Heart right ventricle (tissue), 16 donors: Measurements from ENCODE around the gene E4F1. TPM values are rescaled to one million over a fixed set of nuclear protein-coding genes. Genes with fewer than 3 reads are reported as not detected.
A peak's percentile ranks its signal among the peaks of the same experiment; 100 is the strongest.

Source experiments
- ATAC-seq, 8 donors: fragments of 200-7000 bp; cut with Tn5 transposase; one replicate each; pipeline ENCODE4 v1.9.1; 2020; ENCODE audit warnings: mild to moderate bottlenecking in 8 of 8, moderate library complexity in 8 of 8, moderate number of reproducible peaks in 1 of 8
- DNase-seq, 2 donors: peaks; one replicate each; pipeline ENCODE4 v3.0.0-alpha.2; 2020
- H3K27ac ChIP-seq, 10 donors: fragments of 200-600 bp; sonication (generic) in 2 of 10; one replicate each; pipeline versions ENCODE4 v1.5.0 to v1.8.0; 2020 to 2022; ENCODE audit warnings: mild to moderate bottlenecking in 3 of 10
- H3K27me3 ChIP-seq, 7 donors: fragments of 200-600 bp; one replicate each; pipeline ENCODE4 v1.8.0; 2021 to 2022; ENCODE audit warnings: mild to moderate bottlenecking in 2 of 7
- H3K36me3 ChIP-seq, 9 donors: fragments of 200-600 bp; sonication (generic) in 1 of 9; one replicate each; pipeline versions ENCODE4 v1.5.0 to v1.8.0; 2020 to 2022; ENCODE audit warnings: mild to moderate bottlenecking in 2 of 9
- H3K4me1 ChIP-seq, 9 donors: fragments of 200-600 bp; sonication (generic) in 1 of 9; one replicate each; pipeline versions ENCODE4 v1.5.0 to v1.8.0; 2020 to 2022; ENCODE audit warnings: mild to moderate bottlenecking in 4 of 9
- H3K4me3 ChIP-seq, 10 donors: fragments of 200-600 bp; sonication (generic) in 2 of 10; one replicate each; pipeline versions ENCODE4 v1.5.0 to v1.8.0; 2020 to 2022; ENCODE audit warnings: mild to moderate bottlenecking in 7 of 10, moderate library complexity in 2 of 10
- H3K9me3 ChIP-seq, 11 donors: fragments of 200-600 bp in 10 of 11; sonication (generic) in 2 of 11; one replicate each; pipeline versions ENCODE4 v1.5.0 to v1.8.0; 2013 to 2022; ENCODE audit warnings: mild to moderate bottlenecking in 2 of 11, control low read depth in 1 of 11, moderate library complexity in 1 of 11
- CTCF ChIP-seq, 9 donors: fragments of 200-600 bp; sonication (generic) in 2 of 9; IDR thresholded peaks; one replicate each; pipeline versions ENCODE4 v1.5.0 to v1.8.0; 2021 to 2022; ENCODE audit warnings: antibody characterized with exemption in 9 of 9, mild to moderate bottlenecking in 5 of 9, moderate library complexity in 1 of 9
- WGBS, 2 donors: extraction: QIAGEN DNeasy Blood & Tissue Kit; methylation state at CpG; one replicate each; pipeline ENCODE4 v1.1.7; 2013; ENCODE audit warnings: inconsistent platforms in 1 of 2; 5-methylcytosine and 5-hydroxymethylcytosine counted together
- intact Hi-C, 10 donors: fragments of 100-400 bp; cut with DNase I; formaldehyde crosslinking; loops; one replicate each; pipeline versions ENCODE4 v1.11.1 to v1.14.2; 2022
- polyA plus RNA-seq, 2 donors: library from polyadenylated mRNA; stranded (reverse); fragments of 200-250 nt; gene quantifications; one replicate each; pipeline ENCODE4 v1.2.3, GENCODE V29; 2013
- total RNA-seq, 10 donors: library from RNA; stranded (reverse); fragmentation: NEBNext Ultra II Directional in 3 of 10; extraction: Animal tissue kit (Norgen Biotek cat#: 25700) in 3 of 10; gene quantifications; one replicate each; pipeline versions ENCODE4 v1.2.1 to v1.2.4, GENCODE V29; 2021 to 2023
- donor health status: Arrhythmogenic right ventricular cardiomyopathy.
- donor health status: ischemic (EF 13 %, LVEDD 7.1; RV severe dilation, severe dysfunction).
- donor health status: healthy with polysubstance abuse.
- donor health status: DM: no; HTN: yes; CAD: no.
- donor health status: DM: no; HTN: no; CAD: no.
- donor health status: ischemic (EF 25% LVEDD 6.9; RV normal size, moderate dysfunction).
- donor health status: ischemic (EF 25% LVEDD 5.7; RV mildly dilated, moderate dysfunction).
- donor health status: healthy.
- donor health status: DM: yes; HTN: yes; CAD: no.
- donor health status: Ischemic cardiomyopathy.
- donor health status: ischemic (EF 35%, LVEDD 5.7; RV mildly dilated, moderate dysfunction).
- donor health status: nonischemic (EF 11% LVEDD 7.7; RV severe dilation, severe dysfunction).
- donor health status: DM: yes; HTN: yes; CAD: no.
- donor health status: PGD.
- donor health status: ischemic (EF 29% LVEDD 5.4; RV normal size, mild dysfunction).
- donor health status: nonischemic (EF 23%, LVEDD 6.1; RV moderate dilation, normal function).

E4F1 gene
- total and polyA plus RNA-seq, 12 donors, result 8.4 to 34.8 (median 10.9) TPM

GRCh38 chr16:2196162-2196980 lies 27.0 kb upstream of the E4F1 start, which contains the start of gene CASKIN1:
TSS of gene CASKIN1 (minus strand) at chr16:2196605. CDS start at chr16:2196432, 173 bp downstream.
- DNase-seq, result no peak
- Histone ChIP-seq H3K27me3 (peaks cover 14 to 59% (median 39%) of the 10 kb centered on the region in 7 donors), H3K27ac (no peak within 1 kb of the TSS), H3K4me1 (peaks cover 4 to 15% (median 10%) of the 10 kb centered on the region in 9 donors), H3K4me3 (peak within 1 kb of the TSS; percentile 23 to 43 (median 35)), H3K36me3 (no peaks in the 10 kb centered on the region), H3K9me3 (no peaks in the 10 kb centered on the region)
- peak in 1 of 8 donors; percentile 31 for ATAC-seq
- 1% methylated on average over 48 to 127 of the region's 129 CpGs for WGBS, 2 donors
- intact Hi-C loops, result loop anchor here in 1 of 10 donors (10.0 kb wide), 1 partner anchor 308 kb away; no protein-coding TSS in a partner anchor
- TF ChIP-seq CTCF (IDR thresholded peaks at IDR 0.05), result no peak

- no peak for ATAC-seq
- 24 to 40% methylated on average over 21 to 32 of the region's 32 CpGs for WGBS, 2 donors
- no peak for DNase-seq
- Histone ChIP-seq H3K27ac (no peak overlapping the region), H3K4me3 (peak overlapping the region in 5 of 10 donors; percentile 10 to 28 (median 19)), H3K36me3 (no peaks in the 10 kb centered on the region), H3K9me3 (no peaks in the 10 kb centered on the region), H3K4me1 (peaks cover 4 to 15% (median 10%) of the 10 kb centered on the region in 9 donors), H3K27me3 (peaks cover 14 to 59% (median 39%) of the 10 kb centered on the region in 7 donors)
- TF ChIP-seq CTCF (IDR thresholded peaks at IDR 0.05), result no peak
- intact Hi-C loops, result loop anchor here in 1 of 10 donors (10.0 kb wide), 1 partner anchor 308 kb away; no protein-coding TSS in a partner anchor
Observed at GRCh38 chr16:2196981-2197511, 26.3 kb upstream of the E4F1 start.

GRCh38 chr16:2197765-2198164 lies 25.6 kb upstream of the E4F1 start:
- Histone ChIP-seq H3K9me3 (no peaks in the 10 kb centered on the region), H3K4me1 (peaks cover 4 to 15% (median 10%) of the 10 kb centered on the region in 9 donors), H3K27ac (no peak overlapping the region), H3K27me3 (peaks cover 14 to 59% (median 39%) of the 10 kb centered on the region in 7 donors), H3K4me3 (no peak overlapping the region), H3K36me3 (no peaks in the 10 kb centered on the region)
- no peak for TF ChIP-seq CTCF (IDR thresholded peaks at IDR 0.05)
- ATAC-seq, result no peak
- intact Hi-C loops, result loop anchor here in 1 of 10 donors (10.0 kb wide), 1 partner anchor 307 kb away; no protein-coding TSS in a partner anchor
- WGBS, 2 donors, result 80 to 87% methylated on average over 6 of the region's 6 CpGs
- DNase-seq, result no peak

GRCh38 chr16:2198283-2198682 lies 25.1 kb upstream of the E4F1 start:
- WGBS, 2 donors, result 62 to 68% methylated on average over 4 of the region's 4 CpGs
- Histone ChIP-seq H3K4me3 (no peak overlapping the region), H3K27ac (no peak overlapping the region), H3K9me3 (no peaks in the 10 kb centered on the region), H3K4me1 (peaks cover 4 to 15% (median 10%) of the 10 kb centered on the region in 9 donors), H3K27me3 (peaks cover 14 to 59% (median 39%) of the 10 kb centered on the region in 7 donors), H3K36me3 (no peaks in the 10 kb centered on the region)
- intact Hi-C loops, result loop anchor here in 1 of 10 donors (10.0 kb wide), 1 partner anchor 307 kb away; no protein-coding TSS in a partner anchor
- ATAC-seq (no peak), DNase-seq (no peak)
- TF ChIP-seq CTCF (IDR thresholded peaks at IDR 0.05), result no peak
